T1000 (cell line): ENCODE measurements around the gene PAK1IP1.
"Not testable (repeated sequence)": the region's sequence is repeated elsewhere in the genome, so short reads cannot be mapped to it uniquely, and the experiment has no call there.

ENCODE experiments used
- DNase-seq: peaks from one replicate; lab custom pipeline; 2025; ENCODE audit warnings: mixed read lengths; lab: John Stamatoyannopoulos, UW

Gene PAK1IP1

GRCh38 chr6:10743515-10743914 lies 48.7 kb downstream of the PAK1IP1 start:
- DNase-seq, result no peak

GRCh38 chr6:10745116-10745515 lies 50.3 kb downstream of the PAK1IP1 start:
- no peak for DNase-seq

GRCh38 chr6:10746915-10747250 lies 52.1 kb downstream of the PAK1IP1 start:
- no peak for DNase-seq

GRCh38 chr6:10747251-10747972 lies 52.6 kb downstream of the PAK1IP1 start, which contains the start of gene TMEM14B:
TSS of gene TMEM14B (plus strand) at chr6:10747805. CDS start at chr6:10749246, 1,441 bp downstream.
- DNase-seq, result peak; percentile 95

GRCh38 chr6:10749734-10750133 lies 55.0 kb downstream of the PAK1IP1 start:
- no peak for DNase-seq

GRCh38 chr6:10750568-10750967 lies 55.8 kb downstream of the PAK1IP1 start:
- not testable (repeated sequence) for DNase-seq

GRCh38 chr6:10751757-10752156 lies 57.0 kb downstream of the PAK1IP1 start:
- DNase-seq, result not testable (repeated sequence)

GRCh38 chr6:10756085-10756484 lies 61.3 kb downstream of the PAK1IP1 start:
- DNase-seq, result no peak
